HepG2 (cell line): ENCODE data around the gene HOXA10. TPM values are rescaled to one million over a fixed set of nuclear protein-coding genes. Genes with fewer than 3 reads are reported as not detected.

Experiments
- ATAC-seq: fragments of 200-7000 bp; cut with Tn5 transposase; 3 replicates; pipeline ENCODE4 v1.9.1; 2020; ENCODE audit warnings: mild to moderate bottlenecking, moderate library complexity
- BruUV-seq: library from RNA; stranded (reverse); fragments of 400-500 nt; replicated peaks from 2 replicates; lab custom pipeline; 2021; lab: Mats Ljungman, UMichigan
- CTCF ChIA-PET: fragments of 300-600 bp; formaldehyde crosslinking; extraction: SDS; loops from one replicate; lab custom pipeline; 2021; ENCODE audit warnings: low total read pairs, inconsistent platforms, low intra/inter-chr PET ratio; lab: Yijun Ruan, JAX
- POLR2A ChIA-PET: fragments of 350-600 bp; sonication (Branson Sonifier 250); formaldehyde crosslinking; loops from one replicate; lab custom pipeline; 2020; ENCODE audit warnings: antibody characterized with exemption, inconsistent platforms; lab: Yijun Ruan, JAX
- DNase-seq: peaks from one replicate; pipeline ENCODE4 v3.0.0-alpha.2; 2015; ENCODE audit warnings: low spot score
- FAIRE-seq: peaks from 3 replicates; lab custom pipeline; 2011; peaks lifted over from hg19 to GRCh38; lab: Jason Lieb, UNC
- H2AFZ ChIP-seq: one replicate; pipeline ENCODE4 v1.6.1; 2011; ENCODE audit warnings: low read length, inconsistent platforms
- H3K27ac ChIP-seq: fragments of 300-600 bp; 3 replicates; pipeline ENCODE4 v1.8.0; 2011; ENCODE audit warnings: mixed run types, mild to moderate bottlenecking, mixed read lengths, low read length, inconsistent platforms; ENCODE audit not compliant: insufficient read depth; ENCODE audit errors: extremely low read length
- H3K27me3 ChIP-seq, 2 experiments: fragments of 200-600 bp in 1 of 2; 2 replicates in 1 of 2; 3 replicates in 1 of 2; pipeline versions ENCODE4 v1.6.0 to v1.8.0; 2011; ENCODE audit warnings: low read length in 2 of 2, mild to moderate bottlenecking in 2 of 2, moderate library complexity in 2 of 2, inconsistent platforms in 1 of 2; ENCODE audit not compliant: insufficient read depth in 2 of 2, control insufficient read depth in 1 of 2
- H3K36me3 ChIP-seq, 2 experiments: fragments of 200-600 bp in 1 of 2; replicated peaks in 1 of 2; 2 replicates in 1 of 2; 3 replicates in 1 of 2; pipeline versions ENCODE4 v1.5.1 to v1.8.0; 2011; ENCODE audit warnings: low read length in 2 of 2, inconsistent platforms in 1 of 2; ENCODE audit not compliant: insufficient read depth in 2 of 2, control insufficient read depth in 1 of 2
- H3K4me1 ChIP-seq: 2 replicates; pipeline ENCODE4 v1.5.1; 2012; ENCODE audit warnings: low read length, inconsistent platforms; ENCODE audit not compliant: insufficient read depth
- H3K4me2 ChIP-seq: 2 replicates; pipeline ENCODE4 v1.6.0; 2011; ENCODE audit warnings: low read depth, low read length, inconsistent platforms
- H3K4me3 ChIP-seq, 3 experiments: fragments of 200-600 bp in 1 of 3; sonication (generic), shearing (Covaris generic) in 1 of 3; replicated peaks in 1 of 3; 2 replicates each; pipeline ENCODE4 v1.5.1; 2011 to 2016; ENCODE audit warnings: low read length in 3 of 3, inconsistent platforms in 2 of 3, low read depth in 2 of 3, mild to moderate bottlenecking in 2 of 3, control low read depth in 1 of 3, mixed read lengths in 1 of 3; ENCODE audit not compliant: insufficient read depth in 1 of 3
- H3K79me2 ChIP-seq: one replicate; pipeline ENCODE4 v1.6.1; 2011; ENCODE audit warnings: low read length, inconsistent platforms; ENCODE audit not compliant: insufficient read depth
- H3K9ac ChIP-seq: 2 replicates; pipeline ENCODE4 v1.6.0; 2011; ENCODE audit warnings: mild to moderate bottlenecking, low read depth, low read length, inconsistent platforms; ENCODE audit not compliant: insufficient read depth
- H3K9me3 ChIP-seq: 2 replicates; pipeline ENCODE4 v1.5.1; 2012; ENCODE audit warnings: mild to moderate bottlenecking, low read length
- H4K20me1 ChIP-seq: 2 replicates; pipeline ENCODE4 v1.6.0; 2011; ENCODE audit warnings: inconsistent platforms, mild to moderate bottlenecking, low read length, moderate library complexity; ENCODE audit not compliant: insufficient read depth
- ASH2L ChIP-seq: fragments of 300-600, 200-600 bp; sonication (generic); IDR thresholded peaks from 2 replicates; pipeline ENCODE4 v1.7.0; 2017; ENCODE audit warnings: low read depth, mild to moderate bottlenecking, moderate library complexity, mixed read lengths, low read length; ENCODE audit not compliant: insufficient read length
- ATF6 ChIP-seq: sonication (generic); formaldehyde crosslinking; conservative IDR thresholded peaks from 2 replicates; pipeline ENCODE4 v1.4.0; 2020; ENCODE audit warnings: missing genetic modification reagents
- BATF2 ChIP-seq: sonication (generic); formaldehyde crosslinking; IDR thresholded peaks from 2 replicates; pipeline ENCODE4 v1.8.0; 2022; ENCODE audit warnings: mild to moderate bottlenecking, missing genetic modification reagents, moderate library complexity
- BCL3 ChIP-seq: sonication (generic); formaldehyde crosslinking; IDR thresholded peaks from 2 replicates; pipeline ENCODE4 v1.5.1; 2020; ENCODE audit warnings: mild to moderate bottlenecking, missing genetic modification reagents, moderate library complexity
- BCLAF1 ChIP-seq: fragments of 450-650 bp; IDR thresholded peaks from 2 replicates; pipeline ENCODE4 v1.6.1; 2017; ENCODE audit warnings: mild to moderate bottlenecking
- ISX ChIP-seq: sonication (generic); formaldehyde crosslinking; conservative IDR thresholded peaks from 2 replicates; pipeline ENCODE4 v1.5.0; 2020; ENCODE audit warnings: missing genetic modification reagents
- NFKBIZ ChIP-seq: IDR thresholded peaks from 2 replicates; pipeline ENCODE4 v1.6.1; 2018; ENCODE audit warnings: missing genetic modification reagents, missing compliant biosample characterization
- SAP130 ChIP-seq: IDR thresholded peaks from 2 replicates; pipeline ENCODE4 v1.6.1; 2016; ENCODE audit warnings: low read depth
- SOX13 ChIP-seq, 3 experiments: fragments of 450-650 bp in 1 of 3; sonication (generic) in 1 of 3; formaldehyde crosslinking in 1 of 3; IDR thresholded peaks in 2 of 3; conservative IDR thresholded peaks in 1 of 3; 2 replicates each; pipeline versions ENCODE4 v1.5.0 to v1.6.1; 2016 to 2020; ENCODE audit warnings: antibody characterized with exemption in 1 of 3, mild to moderate bottlenecking in 1 of 3, missing compliant biosample characterization in 1 of 3, missing genetic modification reagents in 1 of 3, moderate library complexity in 1 of 3
- THYN1 ChIP-seq: sonication (generic); formaldehyde crosslinking; IDR thresholded peaks from 2 replicates; pipeline ENCODE4 v1.8.1; 2023; ENCODE audit warnings: low read depth, mild to moderate bottlenecking, moderate library complexity, missing genetic modification reagents, borderline replicate concordance
- ZFP1 ChIP-seq: IDR thresholded peaks from 2 replicates; pipeline ENCODE4 v1.6.1; 2016
- ZNF432 ChIP-seq: sonication (generic); formaldehyde crosslinking; IDR thresholded peaks from 2 replicates; pipeline ENCODE4 v1.5.0; 2020; ENCODE audit warnings: missing genetic modification reagents, mild to moderate bottlenecking, borderline replicate concordance
- ZNF446 ChIP-seq: sonication (generic); formaldehyde crosslinking; IDR thresholded peaks from 2 replicates; pipeline ENCODE4 v1.5.0; 2020; ENCODE audit warnings: mild to moderate bottlenecking, missing genetic modification reagents
- ZNF607 ChIP-seq: sonication (generic); formaldehyde crosslinking; IDR thresholded peaks from 2 replicates; pipeline ENCODE4 v1.5.1; 2020; ENCODE audit warnings: missing genetic modification reagents, mild to moderate bottlenecking, borderline replicate concordance
- WGBS: methylation state at CpG from one replicate; pipeline ENCODE4 v1.1.6; 2017; ENCODE audit warnings: low lambda C conversion rate; 5-methylcytosine and 5-hydroxymethylcytosine counted together
- in situ Hi-C: cut with HindIII; loops from 2 replicates; pipeline ENCODE4 v1.10.0; 2017; ENCODE audit warnings: low pct_unique_long_range_greater_than_20kb; ENCODE audit not compliant: extremely low pct_ligation_motif_present
- intact Hi-C: fragments of 100-400 bp; cut with micrococcal nuclease; formaldehyde crosslinking; loops from one replicate; pipeline ENCODE4 v1.10.0; 2022; ENCODE audit not compliant: unreplicated experiment
- polyA plus RNA-seq, 8 experiments: library from polyadenylated mRNA; depleted of rRNA in 3 of 8; stranded (reverse) in 7 of 8; unstranded in 1 of 8; fragments of >200 nt; fragmentation: Illumina TruSeq in 4 of 8; extraction: Trizol in 4 of 8; gene quantifications; 2 replicates each; pipeline versions ENCODE4 v1.2.1 to v1.2.3, GENCODE V29; 2011 to 2016; ENCODE audit warnings: low read depth in 4 of 8, missing spikeins in 1 of 8, mixed read lengths in 1 of 8; ENCODE audit not compliant: insufficient read depth in 1 of 8
- total RNA-seq, 5 experiments: library from RNA; depleted of rRNA; stranded (reverse); fragments of >200 nt; fragmentation: Illumina TruSeq; extraction: Trizol; gene quantifications; 2 replicates each; pipeline ENCODE4 v1.2.3, GENCODE V29; 2016; ENCODE audit warnings: low read depth in 1 of 5

Gene HOXA10
- total and polyA plus RNA-seq, 2 of the 13 experiments (the other 11 are each of a cell fraction or from before 2014, with no cell fraction given): not detected

GRCh38 chr7:27160546-27161213 is 13.4 kb downstream of the HOXA10 start (continued):
- TF ChIP-seq BCL3 (0 out of 2 replicates have a peak, but pooled peaks have one; percentile 67), ZNF432 (no peak), ZNF607 (no peak), ASH2L (peak; percentile 52), BCLAF1 (no peak), SAP130 (CRISPR knock-in tag) (peak; percentile 42), ISX (CRISPR knock-in tag) (no peak)

- H3K27me3 ChIP-seq: peaks cover 4 to 44% of the 10 kb centered on the region in 2 experiments
- H3K36me3 ChIP-seq: no peaks in the 10 kb centered on the region
- no peak overlapping the region for H2AFZ ChIP-seq
- H3K9me3 ChIP-seq: no peaks in the 10 kb centered on the region
- peak overlapping the region in 1 of 3 experiments; percentile 68; a peak in 1 of 6 replicates for H3K4me3 ChIP-seq
- ChIA-PET CTCF (interaction anchor here (1.3 to 1.7 kb wide), 7 partner anchors 9 to 790 kb away, joined by 3 to 13 read pairs (median 8); no protein-coding TSS in a partner anchor), POLR2A (interaction anchor here (1.3 kb wide), 1 partner anchor 10 kb away, joined by 10 read pairs; no protein-coding TSS in a partner anchor)
- DNase-seq (no peak), ATAC-seq (no peak), FAIRE-seq (no peak)
- intact Hi-C loops: loop anchor here (5.0 kb wide), 1 partner anchor 478 kb away; no protein-coding TSS in a partner anchor
- TF ChIP-seq ZFP1 (no peak), SOX13 (IDR thresholded peaks at IDR 0.05) (no peak), SOX13 (CRISPR knock-in tag; conservative IDR thresholded peaks at IDR 0.05 in 1 of 2, IDR thresholded peaks at IDR 0.05 in 1 of 2) (no peak), ZNF446 (CRISPR knock-in tag) (no peak), THYN1 (CRISPR knock-in tag) (no peak), ATF6 (CRISPR knock-in tag) (no peak), NFKBIZ (CRISPR knock-in tag) (no peak), BATF2 (CRISPR knock-in tag) (no peak)
- H4K20me1 ChIP-seq: no peaks in the 10 kb centered on the region
- WGBS: 90% methylated on average over 23 of the region's 23 CpGs
- no peak overlapping the region for H3K9ac ChIP-seq
- no peak overlapping the region for H3K27ac ChIP-seq
- peaks cover 14% of the 10 kb centered on the region for H3K4me1 ChIP-seq
- no TSS peak for BruUV-seq
- peak overlapping the region; percentile 85 for H3K4me2 ChIP-seq
- in situ Hi-C loops: loop anchor here (25.0 kb wide), 1 partner anchor 1073 kb away; no protein-coding TSS in a partner anchor
- H3K79me2 ChIP-seq: no peaks in the 10 kb centered on the region
Measured at GRCh38 chr7:27160145-27160545, 14.0 kb downstream of the HOXA10 start.
